ENCODE measurements around the gene FMN2. TPM values are rescaled to one million over a fixed set of nuclear protein-coding genes. Genes with fewer than 3 reads are reported as not detected.

FMN2 gene
- total and polyA plus RNA-seq, 7 experiments from 2014 or later, result not detected

DNA sequence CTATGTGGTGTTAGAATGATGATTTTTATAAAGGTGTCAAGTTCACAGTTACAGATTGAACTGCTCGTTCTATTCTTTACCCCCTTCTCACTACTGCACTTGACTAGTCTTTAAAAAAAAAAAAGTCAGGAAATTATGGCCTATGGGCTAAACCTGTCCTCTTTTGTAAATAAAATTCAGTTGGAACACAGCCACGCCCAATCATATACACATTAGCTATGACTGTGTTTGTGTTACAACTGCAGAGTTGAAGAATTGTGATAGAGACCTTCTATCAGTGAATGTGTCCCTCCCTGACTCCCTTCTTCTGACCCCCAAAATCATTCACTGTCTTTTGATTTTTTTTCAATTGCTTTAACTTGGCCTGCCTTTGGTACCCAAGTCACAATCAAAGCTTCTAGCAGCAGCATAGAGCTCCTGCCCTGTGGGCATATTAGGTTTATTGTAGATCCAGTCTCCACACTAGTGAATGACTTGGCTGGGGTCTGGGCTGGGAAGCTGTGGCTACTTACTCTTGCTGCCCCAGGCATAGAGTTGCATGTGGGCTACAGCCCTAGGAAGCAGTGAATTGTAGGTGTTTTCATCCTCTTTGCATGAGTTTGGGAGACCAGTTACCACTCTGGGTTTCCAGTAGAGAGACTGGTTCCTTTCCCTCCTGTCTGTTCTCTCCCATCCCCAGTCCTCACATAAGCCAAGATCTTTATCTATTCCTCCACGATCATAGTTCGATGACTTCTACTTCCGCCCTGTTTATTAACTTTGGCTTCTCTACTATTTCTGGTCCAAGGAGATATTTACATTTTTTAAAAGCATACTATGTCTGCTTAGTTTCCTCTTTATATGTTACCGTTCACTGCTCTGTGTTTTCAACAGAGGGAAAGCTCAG lies 249.9 kb downstream of the FMN2 start:
- H3K36me3 ChIP-seq (ENCODE audit: control insufficient read depth in 2 of 3, insufficient read depth in 3 of 3, low read length in 3 of 3), result no peaks in the 10 kb centered on the region
- DNase-seq (no peak), ATAC-seq (no peak)
- no peaks in the 10 kb centered on the region for H3K4me1 Mint-ChIP-seq
- ChIA-PET CTCF (interaction anchor here (0.7 kb wide), 1 partner anchor 20 kb away, joined by 3 read pairs; no protein-coding TSS in a partner anchor), POLR2A (no interaction called here)
- H3K27me3 Mint-ChIP-seq, result peaks cover 0 to 10% (median 0%) of the 10 kb centered on the region in 5 donors
- intact Hi-C loops (cut with micrococcal nuclease), result no loop called here
- no peaks in the 10 kb centered on the region for H3K36me3 Mint-ChIP-seq
- no peaks in the 10 kb centered on the region for H3K4me1 ChIP-seq (ENCODE audit: control insufficient read depth in 2 of 2, insufficient read depth in 2 of 2, low read length in 2 of 2)
- H3K4me3 ChIP-seq (ENCODE audit: low read length), result no peak overlapping the region
- no peak overlapping the region for H3K27ac ChIP-seq (ENCODE audit: low read depth, low read length)
- H3K9me3 ChIP-seq (ENCODE audit: control insufficient read depth in 2 of 3, low read length in 3 of 3), result no peaks in the 10 kb centered on the region
- H3K4me3 Mint-ChIP-seq, result no peak overlapping the region
- H3K9me3 Mint-ChIP-seq, result peaks cover 0 to 4% (median 0%) of the 10 kb centered on the region in 11 donors
- no peaks in the 10 kb centered on the region for H3K27me3 ChIP-seq (ENCODE audit: control insufficient read depth in 2 of 2, insufficient read depth in 2 of 2, low read length in 2 of 2)
- no peak overlapping the region for H3K27ac Mint-ChIP-seq

GRCh38 chr1:240342251-240342625 lies 250.6 kb downstream of the FMN2 start:
- intact Hi-C loops (cut with micrococcal nuclease), result no loop called here
- Mint-ChIP-seq H3K36me3 (no peaks in the 10 kb centered on the region), H3K27ac (no peak overlapping the region), H3K4me3 (no peak overlapping the region), H3K9me3 (peaks cover 0 to 4% (median 0%) of the 10 kb centered on the region in 11 donors), H3K4me1 (no peaks in the 10 kb centered on the region), H3K27me3 (peaks cover 0 to 10% (median 0%) of the 10 kb centered on the region in 5 donors)
- no peaks in the 10 kb centered on the region for H3K36me3 ChIP-seq (ENCODE audit: control insufficient read depth in 2 of 3, insufficient read depth in 3 of 3, low read length in 3 of 3)
- H3K9me3 ChIP-seq (ENCODE audit: control insufficient read depth in 2 of 3, low read length in 3 of 3), result no peaks in the 10 kb centered on the region
- DNase-seq (no peak), ATAC-seq (no peak)
- no peaks in the 10 kb centered on the region for H3K4me1 ChIP-seq (ENCODE audit: control insufficient read depth in 2 of 2, insufficient read depth in 2 of 2, low read length in 2 of 2)
- ChIA-PET CTCF (no interaction called here), POLR2A (no interaction called here)
- H3K27ac ChIP-seq (ENCODE audit: low read depth, low read length), result no peak overlapping the region
- H3K4me3 ChIP-seq (ENCODE audit: low read length), result no peak overlapping the region
- no peaks in the 10 kb centered on the region for H3K27me3 ChIP-seq (ENCODE audit: control insufficient read depth in 2 of 2, insufficient read depth in 2 of 2, low read length in 2 of 2)

DNA sequence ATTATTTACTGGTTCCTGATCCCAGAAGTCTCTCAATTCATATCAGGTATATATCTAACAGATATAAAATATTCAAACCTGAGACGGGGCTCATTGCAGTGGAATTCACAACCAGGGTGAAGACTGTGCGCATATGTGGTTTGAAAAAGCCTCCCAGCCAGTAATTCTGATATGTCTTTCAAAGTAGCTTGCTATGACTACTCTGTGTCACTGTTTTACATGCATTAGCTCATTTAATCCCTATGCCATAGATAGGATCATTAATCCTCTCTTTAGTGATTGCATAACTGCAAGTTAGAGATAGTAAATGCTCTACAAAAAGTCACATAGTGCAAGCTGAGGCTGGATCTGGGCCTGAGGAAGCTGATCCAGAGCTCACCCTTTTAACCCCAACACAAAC lies 251.4 kb downstream of the FMN2 start:
- no peak overlapping the region for H3K27ac ChIP-seq (ENCODE audit: low read depth, low read length)
- H3K4me1 ChIP-seq (ENCODE audit: control insufficient read depth in 2 of 2, insufficient read depth in 2 of 2, low read length in 2 of 2), result no peaks in the 10 kb centered on the region
- ATAC-seq (no peak), DNase-seq (no peak)
- peaks cover 0 to 4% (median 0%) of the 10 kb centered on the region in 11 donors for H3K9me3 Mint-ChIP-seq
- ChIA-PET CTCF (no interaction called here), POLR2A (no interaction called here)
- no peaks in the 10 kb centered on the region for H3K36me3 ChIP-seq (ENCODE audit: control insufficient read depth in 2 of 3, insufficient read depth in 3 of 3, low read length in 3 of 3)
- H3K4me1 Mint-ChIP-seq, result no peaks in the 10 kb centered on the region
- H3K4me3 Mint-ChIP-seq, result no peak overlapping the region
- intact Hi-C loops (cut with micrococcal nuclease), result no loop called here
- H3K27ac Mint-ChIP-seq, result no peak overlapping the region
- H3K4me3 ChIP-seq (ENCODE audit: low read length), result no peak overlapping the region
- no peaks in the 10 kb centered on the region for H3K9me3 ChIP-seq (ENCODE audit: control insufficient read depth in 2 of 3, low read length in 3 of 3)
- H3K36me3 Mint-ChIP-seq, result no peaks in the 10 kb centered on the region
- peaks cover 0 to 10% (median 0%) of the 10 kb centered on the region in 5 donors for H3K27me3 Mint-ChIP-seq
- no peaks in the 10 kb centered on the region for H3K27me3 ChIP-seq (ENCODE audit: control insufficient read depth in 2 of 2, insufficient read depth in 2 of 2, low read length in 2 of 2)

GRCh38 chr1:240343966-240344365 lies 252.3 kb downstream of the FMN2 start:
- POLR2A ChIA-PET, result no interaction called here
- no peaks in the 10 kb centered on the region for H3K27me3 ChIP-seq (ENCODE audit: control insufficient read depth in 2 of 2, insufficient read depth in 2 of 2, low read length in 2 of 2)
- H3K36me3 ChIP-seq (ENCODE audit: control insufficient read depth in 2 of 3, insufficient read depth in 3 of 3, low read length in 3 of 3), result no peaks in the 10 kb centered on the region
- CTCF ChIA-PET, result no interaction called here
- Mint-ChIP-seq H3K4me1 (no peaks in the 10 kb centered on the region), H3K27me3 (peaks cover 0 to 10% (median 0%) of the 10 kb centered on the region in 5 donors), H3K4me3 (no peak overlapping the region), H3K9me3 (peaks cover 0 to 5% (median 2%) of the 10 kb centered on the region in 11 donors), H3K36me3 (no peaks in the 10 kb centered on the region), H3K27ac (no peak overlapping the region)
- H3K4me1 ChIP-seq (ENCODE audit: control insufficient read depth in 2 of 2, insufficient read depth in 2 of 2, low read length in 2 of 2), result no peaks in the 10 kb centered on the region
- no peak overlapping the region for H3K27ac ChIP-seq (ENCODE audit: low read depth, low read length)
- intact Hi-C loops (cut with micrococcal nuclease), result no loop called here
- ATAC-seq (no peak), DNase-seq (no peak)
- H3K9me3 ChIP-seq (ENCODE audit: control insufficient read depth in 2 of 3, low read length in 3 of 3), result no peaks in the 10 kb centered on the region
- no peak overlapping the region for H3K4me3 ChIP-seq (ENCODE audit: low read length)

GRCh38 chr1:240344918-240345317 lies 253.2 kb downstream of the FMN2 start:
- no peak overlapping the region for H3K4me3 Mint-ChIP-seq
- CTCF ChIA-PET, result no interaction called here
- no peak overlapping the region for H3K4me3 ChIP-seq (ENCODE audit: low read length)

GRCh38 chr1:240349695-240350094 lies 258.0 kb downstream of the FMN2 start:
- no peaks in the 10 kb centered on the region for H3K36me3 ChIP-seq (ENCODE audit: control insufficient read depth in 2 of 3, insufficient read depth in 3 of 3, low read length in 3 of 3)
- intact Hi-C loops (cut with micrococcal nuclease), result no loop called here
- peaks cover 0 to 11% (median 3%) of the 10 kb centered on the region in 11 donors for H3K9me3 Mint-ChIP-seq
- no peaks in the 10 kb centered on the region for H3K4me1 ChIP-seq (ENCODE audit: control insufficient read depth in 2 of 2, insufficient read depth in 2 of 2, low read length in 2 of 2)
- H3K27me3 ChIP-seq (ENCODE audit: control insufficient read depth in 2 of 2, insufficient read depth in 2 of 2, low read length in 2 of 2), result no peaks in the 10 kb centered on the region
- H3K27me3 Mint-ChIP-seq, result peaks cover 0 to 4% (median 0%) of the 10 kb centered on the region in 5 donors
- no peak overlapping the region for H3K4me3 Mint-ChIP-seq
- no peak overlapping the region for H3K4me3 ChIP-seq (ENCODE audit: low read length)
- no peaks in the 10 kb centered on the region for H3K36me3 Mint-ChIP-seq
- CTCF ChIA-PET, result no interaction called here
- ATAC-seq (no peak), DNase-seq (no peak)
- no peak overlapping the region for H3K27ac ChIP-seq (ENCODE audit: low read depth, low read length)
- H3K4me1 Mint-ChIP-seq, result no peaks in the 10 kb centered on the region
- no peak overlapping the region for H3K27ac Mint-ChIP-seq
- POLR2A ChIA-PET, result no interaction called here
- H3K9me3 ChIP-seq (ENCODE audit: control insufficient read depth in 2 of 3, low read length in 3 of 3), result no peaks in the 10 kb centered on the region

More at GRCh38 chr1:240344918-240345317, 253.2 kb downstream of the FMN2 start:
- Histone ChIP-seq H3K9me3 (ENCODE audit: control insufficient read depth in 2 of 3, low read length in 3 of 3) (no peaks in the 10 kb centered on the region), H3K4me1 (ENCODE audit: control insufficient read depth in 2 of 2, insufficient read depth in 2 of 2, low read length in 2 of 2) (no peaks in the 10 kb centered on the region), H3K27ac (ENCODE audit: low read depth, low read length) (no peak overlapping the region), H3K27me3 (ENCODE audit: control insufficient read depth in 2 of 2, insufficient read depth in 2 of 2, low read length in 2 of 2) (no peaks in the 10 kb centered on the region), H3K36me3 (ENCODE audit: control insufficient read depth in 2 of 3, insufficient read depth in 3 of 3, low read length in 3 of 3) (no peaks in the 10 kb centered on the region)
- no peak for DNase-seq
- Mint-ChIP-seq H3K36me3 (no peaks in the 10 kb centered on the region), H3K27me3 (peaks cover 0 to 10% (median 0%) of the 10 kb centered on the region in 5 donors), H3K27ac (no peak overlapping the region), H3K4me1 (no peaks in the 10 kb centered on the region), H3K9me3 (peaks cover 0 to 5% (median 2%) of the 10 kb centered on the region in 11 donors)
- POLR2A ChIA-PET, result no interaction called here
- no peak for ATAC-seq
- intact Hi-C loops (cut with micrococcal nuclease), result no loop called here

DNA sequence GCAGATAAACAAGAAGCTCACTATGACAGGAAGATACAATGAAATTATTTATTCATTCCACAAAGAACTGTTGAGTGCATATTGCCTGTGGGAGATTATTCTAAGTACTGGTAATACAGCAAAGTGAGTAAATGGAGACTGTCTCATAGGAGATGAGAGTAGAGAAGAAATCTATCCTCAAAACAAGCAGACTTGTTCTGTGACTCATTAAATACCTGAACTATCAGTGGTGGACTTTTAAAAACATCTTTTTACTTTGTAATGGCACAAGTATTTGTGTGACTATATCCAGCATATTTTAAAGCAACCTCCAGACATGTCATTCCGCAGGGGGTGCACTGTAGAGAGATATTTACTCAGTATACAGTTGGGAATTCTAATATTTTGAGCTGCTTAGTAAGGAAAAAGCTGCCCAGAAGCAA lies 259.2 kb downstream of the FMN2 start:
- Histone ChIP-seq H3K9me3 (ENCODE audit: control insufficient read depth in 2 of 3, low read length in 3 of 3) (no peaks in the 10 kb centered on the region), H3K4me1 (ENCODE audit: control insufficient read depth in 2 of 2, insufficient read depth in 2 of 2, low read length in 2 of 2) (no peaks in the 10 kb centered on the region), H3K27me3 (ENCODE audit: control insufficient read depth in 2 of 2, insufficient read depth in 2 of 2, low read length in 2 of 2) (no peaks in the 10 kb centered on the region), H3K27ac (ENCODE audit: low read depth, low read length) (no peak overlapping the region), H3K36me3 (ENCODE audit: control insufficient read depth in 2 of 3, insufficient read depth in 3 of 3, low read length in 3 of 3) (no peaks in the 10 kb centered on the region), H3K4me3 (ENCODE audit: low read length) (no peak overlapping the region)
- no peak overlapping the region for H3K27ac Mint-ChIP-seq
- DNase-seq, result no peak
- no peaks in the 10 kb centered on the region for H3K4me1 Mint-ChIP-seq
- peaks cover 0 to 4% (median 0%) of the 10 kb centered on the region in 5 donors for H3K27me3 Mint-ChIP-seq
- H3K36me3 Mint-ChIP-seq, result no peaks in the 10 kb centered on the region
- ChIA-PET POLR2A (interaction anchor here (0.5 kb wide), 1 partner anchor 16 kb away, joined by 4 read pairs; no protein-coding TSS in a partner anchor), CTCF (no interaction called here)
- no peak overlapping the region for H3K4me3 Mint-ChIP-seq
- no peak for ATAC-seq
- H3K9me3 Mint-ChIP-seq, result peaks cover 0 to 11% (median 3%) of the 10 kb centered on the region in 11 donors
- intact Hi-C loops (cut with micrococcal nuclease), result no loop called here

Measured in naive thymus-derived CD4-positive, alpha-beta T cell (primary cell).